ENCODE results near the gene NELL2.

- TF ChIP-seq CTCF (conservative IDR thresholded peaks at IDR 0.05) (no peak), ZFX (IDR thresholded peaks at IDR 0.05) (no peak)
Observed at GRCh38 chr12:44504799-44505198, 371.3 kb downstream of the NELL2 start.
